KG1 (cell line): ENCODE measurements around the gene TMED10.

Experiments used
- DNase-seq: peaks from one replicate; lab custom pipeline; 2025; lab: John Stamatoyannopoulos, UW

The TMED10 gene

DNA sequence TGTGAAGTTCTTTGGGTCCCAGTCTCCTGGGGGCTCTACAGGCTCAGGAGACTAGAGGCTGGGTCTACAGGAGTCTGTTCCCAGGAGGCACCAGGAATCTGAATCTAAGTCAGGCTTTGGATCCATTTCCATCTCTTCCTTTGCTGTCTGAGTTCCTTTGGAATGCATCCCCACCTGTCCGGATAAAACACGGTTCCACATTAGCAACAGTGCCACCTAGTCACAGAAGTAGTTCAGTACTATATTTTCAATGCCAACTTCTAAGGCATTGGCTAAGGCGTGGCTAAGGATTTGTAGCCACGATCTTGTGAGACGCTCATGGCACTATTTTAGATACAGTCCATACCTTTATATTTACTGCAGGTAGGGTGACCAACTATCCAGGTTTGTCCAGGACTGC lies 91.9 kb downstream of the TMED10 start:
- DNase-seq = no peak

GRCh38 chr14:75083271-75083670 lies 93.1 kb downstream of the TMED10 start:
- DNase-seq = no peak

DNA sequence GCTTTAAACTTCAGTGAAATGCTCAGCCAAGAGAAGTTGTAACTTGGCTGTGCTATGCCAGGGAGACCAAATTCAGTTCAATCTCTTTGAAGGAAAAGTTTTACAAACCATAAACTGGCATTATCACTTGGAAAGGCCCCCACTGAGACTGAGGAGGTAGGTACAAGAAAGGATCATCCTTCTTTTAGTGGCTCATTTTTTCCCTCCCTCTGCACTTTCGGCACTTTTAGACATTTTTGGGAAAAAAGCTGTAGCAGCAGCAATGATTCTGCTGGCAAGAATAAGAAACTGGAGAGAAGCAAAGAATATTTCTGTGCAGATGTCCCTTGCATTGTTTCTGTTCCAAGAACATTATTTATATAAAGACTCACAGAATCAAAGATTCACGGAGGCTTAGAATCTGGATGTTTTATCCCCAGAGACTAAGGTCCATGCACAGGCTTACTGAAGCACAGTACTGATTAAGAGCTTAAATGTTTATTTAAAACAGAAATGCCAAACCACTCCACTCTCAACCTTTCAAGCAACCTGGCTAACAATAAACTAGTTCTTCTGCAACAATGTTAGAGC lies 94.7 kb downstream of the TMED10 start:
- DNase-seq = no peak
